Effector memory CD4-positive, alpha-beta T cell (primary cell): ENCODE data around the gene RBM41.

ENCODE experiments used
- DNase-seq, 3 donors: peaks; one replicate each; pipeline ENCODE4 v3.0.0-alpha.2; 2020
- H3K27ac ChIP-seq: 2 replicates; pipeline ENCODE4 v1.7.0; 2013; ENCODE audit warnings: mild to moderate bottlenecking, low read length, moderate library complexity; ENCODE audit not compliant: insufficient read depth, poor library complexity, severe bottlenecking
- H3K27me3 ChIP-seq: replicated peaks from 2 replicates; pipeline ENCODE4 v1.7.0; 2013; ENCODE audit warnings: mild to moderate bottlenecking, low read length; ENCODE audit not compliant: insufficient read depth, control insufficient read depth, poor library complexity, severe bottlenecking
- H3K36me3 ChIP-seq: 2 replicates; pipeline ENCODE4 v1.7.0; 2013; ENCODE audit warnings: mild to moderate bottlenecking, low read length, moderate library complexity; ENCODE audit not compliant: control insufficient read depth, insufficient read depth
- H3K4me1 ChIP-seq: 2 replicates; pipeline ENCODE4 v1.7.0; 2013; ENCODE audit warnings: low read length, mild to moderate bottlenecking; ENCODE audit not compliant: control insufficient read depth, insufficient read depth, poor library complexity, severe bottlenecking
- H3K4me3 ChIP-seq: 2 replicates; pipeline ENCODE4 v1.7.0; 2013; ENCODE audit warnings: low read length, low read depth, mild to moderate bottlenecking; ENCODE audit not compliant: insufficient read depth, poor library complexity, severe bottlenecking
- H3K9me3 ChIP-seq: 2 replicates; pipeline ENCODE4 v1.7.0; 2013; ENCODE audit warnings: mild to moderate bottlenecking, low read length, moderate library complexity; ENCODE audit not compliant: control insufficient read depth

Gene RBM41

GRCh38 chrX:107047622-107048021, 71.0 kb downstream of the RBM41 start:
- DNase-seq: no peak
- Histone ChIP-seq H3K27me3 (no peaks in the 10 kb centered on the region), H3K4me1 (no peaks in the 10 kb centered on the region), H3K4me3 (no peak overlapping the region), H3K9me3 (no peaks in the 10 kb centered on the region), H3K27ac (no peak overlapping the region), H3K36me3 (no peaks in the 10 kb centered on the region)

GRCh38 chrX:107029752-107030151, 88.9 kb downstream of the RBM41 start:
- no peaks in the 10 kb centered on the region for H3K36me3 ChIP-seq
- no peak overlapping the region for H3K4me3 ChIP-seq

GRCh38 chrX:107025545-107025944, 93.1 kb downstream of the RBM41 start:
- Histone ChIP-seq H3K4me3 (no peak overlapping the region), H3K9me3 (no peaks in the 10 kb centered on the region), H3K36me3 (no peaks in the 10 kb centered on the region), H3K27ac (no peak overlapping the region), H3K27me3 (no peaks in the 10 kb centered on the region), H3K4me1 (no peaks in the 10 kb centered on the region)
- no peak for DNase-seq

More at GRCh38 chrX:107029752-107030151, 88.9 kb downstream of the RBM41 start:
- Histone ChIP-seq H3K27me3 (no peaks in the 10 kb centered on the region), H3K9me3 (no peaks in the 10 kb centered on the region), H3K4me1 (no peaks in the 10 kb centered on the region), H3K27ac (no peak overlapping the region)
- no peak for DNase-seq

- H3K27me3 ChIP-seq: no peaks in the 10 kb centered on the region
- H3K36me3 ChIP-seq: no peaks in the 10 kb centered on the region
- H3K4me3 ChIP-seq: no peak overlapping the region
- no peak overlapping the region for H3K27ac ChIP-seq
- no peak for DNase-seq
- H3K9me3 ChIP-seq: no peaks in the 10 kb centered on the region
- H3K4me1 ChIP-seq: no peaks in the 10 kb centered on the region
These were observed 103.7 kb downstream of the RBM41 start for GRCh38 chrX:107014936-107015335.
